ENCODE results near the gene LAMC3. TPM values are rescaled to one million over a fixed set of nuclear protein-coding genes. Genes with fewer than 3 reads are reported as not detected.

LAMC3 gene
- total RNA-seq, 4 donors from 2014 or later = under 0.01 to 0.78 (median 0.50) TPM; not detected in 1

DNA sequence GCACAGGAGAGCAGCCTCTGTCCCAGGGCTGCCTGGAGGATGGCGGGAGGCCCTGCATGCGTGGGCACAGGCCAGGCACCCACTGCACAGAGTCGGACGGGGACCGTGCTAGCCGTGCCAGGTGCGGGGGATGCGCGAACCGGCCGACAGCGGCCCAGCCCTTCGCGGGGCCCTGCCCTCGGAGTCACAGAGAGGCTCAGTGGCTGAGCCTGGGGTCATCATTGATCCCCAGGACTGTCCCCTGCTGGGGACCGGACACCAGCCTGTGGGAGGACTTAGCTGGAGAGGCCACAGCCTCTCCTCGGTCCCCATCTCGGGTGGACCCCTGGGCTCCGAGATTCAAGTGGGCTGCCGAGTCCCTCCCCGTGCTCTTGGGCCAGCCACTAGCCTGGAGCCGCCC, 19.1 kb upstream of the LAMC3 start:
- Histone ChIP-seq H3K36me3 (no peaks in the 10 kb centered on the region), H3K4me3 (no peak overlapping the region), H3K27me3 (peaks cover 77% of the 10 kb centered on the region), H3K4me1 (no peaks in the 10 kb centered on the region), H3K9me3 (no peaks in the 10 kb centered on the region), H3K27ac (no peak overlapping the region)
- 80% methylated on average over 1 of the region's 22 CpGs; no CpG with 5 or more reads in 1 of the 2 donors for WGBS, 2 donors (ENCODE audit: low coverage in 1 of 2)
- TF ChIP-seq POLR2A (IDR thresholded peaks at IDR 0.05) = no peak
- TF ChIP-seq POLR2AphosphoS5 (IDR thresholded peaks at IDR 0.05) = no peak
- TF ChIP-seq, protein P1, sequence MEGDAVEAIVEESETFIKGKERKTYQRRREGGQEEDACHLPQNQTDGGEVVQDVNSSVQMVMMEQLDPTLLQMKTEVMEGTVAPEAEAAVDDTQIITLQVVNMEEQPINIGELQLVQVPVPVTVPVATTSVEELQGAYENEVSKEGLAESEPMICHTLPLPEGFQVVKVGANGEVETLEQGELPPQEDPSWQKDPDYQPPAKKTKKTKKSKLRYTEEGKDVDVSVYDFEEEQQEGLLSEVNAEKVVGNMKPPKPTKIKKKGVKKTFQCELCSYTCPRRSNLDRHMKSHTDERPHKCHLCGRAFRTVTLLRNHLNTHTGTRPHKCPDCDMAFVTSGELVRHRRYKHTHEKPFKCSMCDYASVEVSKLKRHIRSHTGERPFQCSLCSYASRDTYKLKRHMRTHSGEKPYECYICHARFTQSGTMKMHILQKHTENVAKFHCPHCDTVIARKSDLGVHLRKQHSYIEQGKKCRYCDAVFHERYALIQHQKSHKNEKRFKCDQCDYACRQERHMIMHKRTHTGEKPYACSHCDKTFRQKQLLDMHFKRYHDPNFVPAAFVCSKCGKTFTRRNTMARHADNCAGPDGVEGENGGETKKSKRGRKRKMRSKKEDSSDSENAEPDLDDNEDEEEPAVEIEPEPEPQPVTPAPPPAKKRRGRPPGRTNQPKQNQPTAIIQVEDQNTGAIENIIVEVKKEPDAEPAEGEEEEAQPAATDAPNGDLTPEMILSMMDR (IDR thresholded peaks at IDR 0.05) = no peak
- TF ChIP-seq EP300 (IDR thresholded peaks at IDR 0.05) = no peak
- no peak for ATAC-seq

DNA sequence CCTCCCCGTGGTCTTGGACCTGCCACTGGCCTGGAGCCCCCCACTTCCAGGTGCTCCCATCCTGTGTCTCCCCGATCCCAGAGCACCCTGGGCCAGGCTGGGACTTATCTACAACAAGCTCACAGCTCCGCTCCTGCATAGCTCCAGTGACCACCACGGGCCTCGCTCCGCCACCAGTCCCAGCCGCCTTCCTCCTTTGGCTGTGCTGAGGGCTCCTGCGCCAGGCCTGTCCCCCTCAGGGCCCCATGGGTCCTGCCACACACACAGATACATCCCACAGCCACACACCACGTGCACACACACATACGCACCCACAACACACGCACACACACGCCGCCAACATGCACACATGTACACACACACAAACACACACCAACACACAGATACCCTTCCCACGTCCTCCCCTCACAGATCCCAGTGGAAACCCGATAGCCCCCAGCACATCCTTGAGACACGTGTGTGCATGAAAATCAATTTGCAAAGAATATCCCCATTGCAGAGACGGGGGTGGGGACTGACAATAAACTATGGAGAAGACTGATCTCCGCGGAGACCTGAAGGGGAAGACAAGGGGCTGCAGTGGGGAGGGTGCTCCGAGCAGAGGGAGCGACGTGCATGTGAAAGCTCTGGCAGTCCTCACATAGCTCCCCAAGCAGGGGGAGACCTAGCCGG, 18.5 kb upstream of the LAMC3 start:
- TF ChIP-seq, protein P1 (IDR thresholded peaks at IDR 0.05) = no peak
- TF ChIP-seq POLR2AphosphoS5 (IDR thresholded peaks at IDR 0.05) (no peak), EP300 (IDR thresholded peaks at IDR 0.05) (no peak), POLR2A (IDR thresholded peaks at IDR 0.05) (no peak)
- Histone ChIP-seq H3K27me3 (peaks cover 77% of the 10 kb centered on the region), H3K4me3 (no peak overlapping the region), H3K4me1 (no peaks in the 10 kb centered on the region), H3K9me3 (no peaks in the 10 kb centered on the region), H3K27ac (no peak overlapping the region), H3K36me3 (no peaks in the 10 kb centered on the region)
- WGBS, 2 donors (ENCODE audit: low coverage in 1 of 2) = 50 to 61% methylated on average over 8 to 11 of the region's 23 CpGs
- ATAC-seq = no peak

DNA sequence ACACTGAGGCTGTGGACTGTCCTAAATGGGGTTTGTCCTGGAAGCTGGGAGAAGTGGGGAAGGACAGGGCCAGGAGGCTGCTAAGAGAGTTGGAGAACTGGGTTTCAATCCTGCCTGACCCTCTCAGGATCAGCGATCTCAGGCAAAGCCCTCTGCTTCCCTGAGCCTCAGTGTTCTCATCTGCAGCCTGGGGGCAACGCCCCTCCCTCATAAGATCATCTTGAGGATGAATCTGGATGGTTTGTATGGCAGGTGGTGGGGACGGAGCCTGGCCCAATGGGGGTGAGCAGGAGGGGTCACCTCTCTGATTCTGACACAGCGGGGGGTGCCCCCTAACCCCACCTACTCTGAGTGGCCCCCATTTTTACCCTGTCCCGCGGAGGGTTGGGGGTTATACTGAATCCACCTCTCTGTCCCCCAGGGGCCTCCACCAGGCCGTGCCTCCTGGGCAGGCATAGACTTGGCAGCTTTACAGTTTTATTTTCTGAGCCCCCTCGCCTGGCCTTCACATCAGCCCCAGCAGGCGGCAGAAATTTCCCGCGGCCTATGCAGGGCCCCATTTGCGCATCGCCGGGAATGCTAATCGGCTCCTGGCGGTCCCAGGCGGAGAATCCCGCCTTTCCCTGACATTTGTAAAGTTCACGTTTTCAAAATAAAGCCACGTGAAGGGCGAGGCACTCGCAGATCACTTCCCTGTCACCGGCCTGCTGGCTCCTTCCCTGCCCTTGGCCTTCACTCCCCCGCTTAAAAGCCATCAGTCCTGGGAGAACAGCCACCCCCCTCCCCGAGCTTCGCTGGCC, 17.8 kb upstream of the LAMC3 start:
- ATAC-seq = no peak
- Histone ChIP-seq H3K4me1 (no peaks in the 10 kb centered on the region), H3K27me3 (peaks cover 74% of the 10 kb centered on the region), H3K4me3 (no peak overlapping the region), H3K36me3 (no peaks in the 10 kb centered on the region), H3K9me3 (no peaks in the 10 kb centered on the region), H3K27ac (no peak overlapping the region)
- 38 to 65% methylated on average over 10 to 18 of the region's 26 CpGs for WGBS, 2 donors (ENCODE audit: low coverage in 1 of 2)
- TF ChIP-seq POLR2AphosphoS5 (IDR thresholded peaks at IDR 0.05) (no peak), POLR2A (IDR thresholded peaks at IDR 0.05) (no peak), EP300 (IDR thresholded peaks at IDR 0.05) (no peak)
- TF ChIP-seq, protein P1 (IDR thresholded peaks at IDR 0.05) = no peak

DNA sequence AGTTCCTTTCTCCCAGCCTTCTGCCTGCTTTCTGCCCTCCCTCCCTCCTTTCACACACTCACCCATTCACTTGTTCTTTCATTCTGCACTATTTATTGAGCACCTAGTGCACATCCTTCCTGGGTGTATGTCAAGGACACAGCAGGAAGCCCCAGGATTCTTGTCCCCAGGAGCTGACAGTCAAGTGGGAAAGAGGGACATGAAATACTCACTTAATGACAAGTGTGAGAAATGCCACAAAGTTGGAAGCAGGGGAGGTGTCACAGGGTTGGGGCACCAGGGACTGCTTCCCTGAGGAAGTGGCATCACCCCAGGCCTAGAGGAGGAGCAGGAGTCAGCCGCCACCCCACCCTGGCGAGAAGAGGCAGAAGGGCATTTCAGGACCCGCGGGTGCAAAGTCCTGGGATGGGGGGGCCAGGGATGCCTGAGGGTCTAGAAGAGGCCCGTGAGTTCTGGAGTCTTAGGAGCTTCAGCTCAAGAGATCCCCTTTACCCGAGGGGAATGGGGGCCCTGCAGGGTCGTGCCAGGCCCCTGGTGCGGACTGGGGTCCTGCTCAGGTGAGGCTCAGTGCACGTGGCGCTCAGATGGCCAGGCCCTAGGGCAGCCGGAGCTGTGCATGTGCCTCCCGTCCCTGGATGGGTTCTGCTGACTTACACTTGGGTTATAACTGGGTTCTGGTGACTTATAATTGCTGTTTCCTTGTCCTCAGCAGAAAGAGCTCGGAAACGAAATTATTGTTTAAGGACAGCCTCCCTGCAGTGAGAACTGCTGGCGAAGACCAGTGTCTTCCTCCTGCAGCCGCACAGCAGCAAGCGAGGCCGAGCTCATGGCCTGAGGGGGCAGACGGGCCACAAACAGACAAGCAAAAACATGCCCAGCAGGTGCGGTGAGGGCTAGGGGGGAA, 16.9 kb upstream of the LAMC3 start:
- Histone ChIP-seq H3K27me3 (peaks cover 66% of the 10 kb centered on the region), H3K4me1 (no peaks in the 10 kb centered on the region), H3K36me3 (no peaks in the 10 kb centered on the region), H3K9me3 (no peaks in the 10 kb centered on the region), H3K4me3 (no peak overlapping the region), H3K27ac (no peak overlapping the region)
- no peak for ATAC-seq
- TF ChIP-seq POLR2A (IDR thresholded peaks at IDR 0.05) (no peak), POLR2AphosphoS5 (IDR thresholded peaks at IDR 0.05) (no peak), EP300 (IDR thresholded peaks at IDR 0.05) (no peak)
- TF ChIP-seq, protein P1 (IDR thresholded peaks at IDR 0.05) = no peak
- 50 to 100% methylated on average over 1 to 3 of the region's 20 CpGs for WGBS, 2 donors (ENCODE audit: low coverage in 1 of 2)
